Right forelimb (tissue), 1 donor: ENCODE measurements around the gene MEAF6.

Experiments used
- DNase-seq: peaks from one replicate; pipeline ENCODE4 v3.0.0-alpha.2; 2018

The MEAF6 gene

GRCh38 chr1:37483785-37484184 is 30.8 kb downstream of the MEAF6 start:
- no peak for DNase-seq

GRCh38 chr1:37482796-37483744 is 31.5 kb downstream of the MEAF6 start:
- DNase-seq: no peak

GRCh38 chr1:37482004-37482785 is 32.4 kb downstream of the MEAF6 start:
- no peak for DNase-seq

- DNase-seq: no peak
Observed at GRCh38 chr1:37481289-37482003, 33.1 kb downstream of the MEAF6 start.

GRCh38 chr1:37480581-37481288 is 33.8 kb downstream of the MEAF6 start:
- no peak for DNase-seq

GRCh38 chr1:37480125-37480466 is 34.5 kb downstream of the MEAF6 start:
- DNase-seq: no peak

- no peak for DNase-seq
Observed at GRCh38 chr1:37479255-37480124, 35.1 kb downstream of the MEAF6 start.

GRCh38 chr1:37478890-37479254 is 35.7 kb downstream of the MEAF6 start:
- no peak for DNase-seq

- no peak for DNase-seq
Observed at GRCh38 chr1:37478451-37478881, 36.1 kb downstream of the MEAF6 start.

- no peak for DNase-seq
Observed at GRCh38 chr1:37477946-37478345, 36.6 kb downstream of the MEAF6 start.

GRCh38 chr1:37477198-37477931 is 37.2 kb downstream of the MEAF6 start:
- no peak for DNase-seq

GRCh38 chr1:37476460-37477197 is 37.9 kb downstream of the MEAF6 start:
- DNase-seq: no peak

GRCh38 chr1:37476087-37476452 is 38.5 kb downstream of the MEAF6 start:
- DNase-seq: no peak

GRCh38 chr1:37475380-37476086 is 39.0 kb downstream of the MEAF6 start:
- DNase-seq: no peak

GRCh38 chr1:37474697-37475379 is 39.7 kb downstream of the MEAF6 start:
- no peak for DNase-seq

GRCh38 chr1:37474046-37474696 is 40.4 kb downstream of the MEAF6 start, which contains the start of gene ZC3H12A:
TSS of gene ZC3H12A (plus strand) at chr1:37474580. CDS start at chr1:37475497, 917 bp downstream.
- DNase-seq: peak; percentile 85

GRCh38 chr1:37473431-37474045 is 41.0 kb downstream of the MEAF6 start:
- DNase-seq: no peak

GRCh38 chr1:37472994-37473393 is 41.6 kb downstream of the MEAF6 start:
- no peak for DNase-seq
